ENCODE measurements around the gene GIT1. TPM values are rescaled to one million over a fixed set of nuclear protein-coding genes. Genes with fewer than 3 reads are reported as not detected.
A peak's percentile ranks its signal among the peaks of the same experiment; 100 is the strongest.

The GIT1 gene
- total and polyA plus RNA-seq, 2 of the 13 experiments (the other 11 are each of a cell fraction or from before 2014, with no cell fraction given) = 14.2 to 30.8 TPM

DNA sequence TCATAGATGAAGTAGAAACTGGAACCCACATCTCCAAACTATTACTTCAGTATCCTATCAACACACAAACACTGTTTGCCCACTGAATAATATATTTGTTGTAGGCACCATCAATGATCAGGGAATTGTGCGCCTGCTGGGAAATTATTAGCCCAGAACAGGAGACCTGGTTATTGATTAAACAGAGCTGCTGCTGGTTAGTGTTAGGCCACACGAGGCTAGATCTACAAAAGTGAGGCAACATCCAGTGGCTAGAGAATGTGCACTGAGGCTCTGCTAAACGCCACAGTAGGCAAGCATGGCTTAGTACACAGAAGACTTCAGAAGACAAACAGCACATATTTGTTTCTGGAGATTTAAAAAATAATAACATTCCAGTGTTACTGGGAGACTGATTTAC is 33.6 kb downstream of the GIT1 start (continued):
- TF ChIP-seq, protein P1, sequence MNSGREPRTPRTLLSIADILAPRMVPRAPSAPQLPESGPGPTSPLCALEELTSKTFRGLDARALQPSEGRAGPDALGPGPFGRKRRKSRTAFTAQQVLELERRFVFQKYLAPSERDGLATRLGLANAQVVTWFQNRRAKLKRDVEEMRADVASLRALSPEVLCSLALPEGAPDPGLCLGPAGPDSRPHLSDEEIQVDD (CRISPR knock-in tag; IDR thresholded peaks at IDR 0.05; ENCODE audit: borderline replicate concordance) = no peak
- TF ChIP-seq RFXANK (CRISPR knock-in tag; IDR thresholded peaks at IDR 0.05) (no peak), SMAD9 (CRISPR knock-in tag; IDR thresholded peaks at IDR 0.05) (no peak), NR2F1 (CRISPR knock-in tag; IDR thresholded peaks at IDR 0.05) (no peak), ZNF337 (CRISPR knock-in tag; IDR thresholded peaks at IDR 0.05; ENCODE audit: borderline replicate concordance, low read depth) (no peak), MLLT10 (CRISPR knock-in tag; IDR thresholded peaks at IDR 0.05) (no peak), ZNF12 (CRISPR knock-in tag; IDR thresholded peaks at IDR 0.05) (0 out of 2 replicates have a peak, but pooled peaks have one; percentile 28), ONECUT2 (CRISPR knock-in tag; IDR thresholded peaks at IDR 0.05) (peak; percentile 74), ZFP90 (CRISPR knock-in tag; IDR thresholded peaks at IDR 0.05; ENCODE audit: borderline replicate concordance) (no peak), SRSF4 (IDR thresholded peaks at IDR 0.05; ENCODE audit: low read depth, low read length, poor library complexity, severe bottlenecking) (no peak), ZBTB7B (CRISPR knock-in tag; IDR thresholded peaks at IDR 0.05) (no peak), ZSCAN9 (CRISPR knock-in tag; IDR thresholded peaks at IDR 0.05; ENCODE audit: borderline replicate concordance) (no peak), ZNF746 (CRISPR knock-in tag; IDR thresholded peaks at IDR 0.05) (no peak), ZNF652 (CRISPR knock-in tag; IDR thresholded peaks at IDR 0.05; ENCODE audit: borderline replicate concordance, low read depth) (no peak), ZNF589 (CRISPR knock-in tag; conservative IDR thresholded peaks at IDR 0.05) (no peak), IKZF1 (IDR thresholded peaks at IDR 0.05) (no peak), ATF1 (CRISPR knock-in tag; IDR thresholded peaks at IDR 0.05) (no peak), SATB2 (CRISPR knock-in tag; IDR thresholded peaks at IDR 0.05) (no peak)
- TF ChIP-seq, protein P2, sequence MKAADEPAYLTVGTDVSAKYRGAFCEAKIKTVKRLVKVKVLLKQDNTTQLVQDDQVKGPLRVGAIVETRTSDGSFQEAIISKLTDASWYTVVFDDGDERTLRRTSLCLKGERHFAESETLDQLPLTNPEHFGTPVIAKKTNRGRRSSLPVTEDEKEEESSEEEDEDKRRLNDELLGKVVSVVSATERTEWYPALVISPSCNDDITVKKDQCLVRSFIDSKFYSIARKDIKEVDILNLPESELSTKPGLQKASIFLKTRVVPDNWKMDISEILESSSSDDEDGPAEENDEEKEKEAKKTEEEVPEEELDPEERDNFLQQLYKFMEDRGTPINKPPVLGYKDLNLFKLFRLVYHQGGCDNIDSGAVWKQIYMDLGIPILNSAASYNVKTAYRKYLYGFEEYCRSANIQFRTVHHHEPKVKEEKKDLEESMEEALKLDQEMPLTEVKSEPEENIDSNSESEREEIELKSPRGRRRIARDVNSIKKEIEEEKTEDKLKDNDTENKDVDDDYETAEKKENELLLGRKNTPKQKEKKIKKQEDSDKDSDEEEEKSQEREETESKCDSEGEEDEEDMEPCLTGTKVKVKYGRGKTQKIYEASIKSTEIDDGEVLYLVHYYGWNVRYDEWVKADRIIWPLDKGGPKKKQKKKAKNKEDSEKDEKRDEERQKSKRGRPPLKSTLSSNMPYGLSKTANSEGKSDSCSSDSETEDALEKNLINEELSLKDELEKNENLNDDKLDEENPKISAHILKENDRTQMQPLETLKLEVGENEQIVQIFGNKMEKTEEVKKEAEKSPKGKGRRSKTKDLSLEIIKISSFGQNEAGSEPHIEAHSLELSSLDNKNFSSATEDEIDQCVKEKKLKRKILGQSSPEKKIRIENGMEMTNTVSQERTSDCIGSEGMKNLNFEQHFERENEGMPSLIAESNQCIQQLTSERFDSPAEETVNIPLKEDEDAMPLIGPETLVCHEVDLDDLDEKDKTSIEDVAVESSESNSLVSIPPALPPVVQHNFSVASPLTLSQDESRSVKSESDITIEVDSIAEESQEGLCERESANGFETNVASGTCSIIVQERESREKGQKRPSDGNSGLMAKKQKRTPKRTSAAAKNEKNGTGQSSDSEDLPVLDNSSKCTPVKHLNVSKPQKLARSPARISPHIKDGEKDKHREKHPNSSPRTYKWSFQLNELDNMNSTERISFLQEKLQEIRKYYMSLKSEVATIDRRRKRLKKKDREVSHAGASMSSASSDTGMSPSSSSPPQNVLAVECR (CRISPR knock-in tag; IDR thresholded peaks at IDR 0.05; ENCODE audit: borderline replicate concordance) = peak; percentile 48; the same call in 1 of the 2 replicates
- TF ChIP-seq, protein P3, sequence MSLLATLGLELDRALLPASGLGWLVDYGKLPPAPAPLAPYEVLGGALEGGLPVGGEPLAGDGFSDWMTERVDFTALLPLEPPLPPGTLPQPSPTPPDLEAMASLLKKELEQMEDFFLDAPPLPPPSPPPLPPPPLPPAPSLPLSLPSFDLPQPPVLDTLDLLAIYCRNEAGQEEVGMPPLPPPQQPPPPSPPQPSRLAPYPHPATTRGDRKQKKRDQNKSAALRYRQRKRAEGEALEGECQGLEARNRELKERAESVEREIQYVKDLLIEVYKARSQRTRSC (CRISPR knock-in tag; IDR thresholded peaks at IDR 0.05; ENCODE audit: low read depth) = no peak
- TF ChIP-seq, protein P4, sequence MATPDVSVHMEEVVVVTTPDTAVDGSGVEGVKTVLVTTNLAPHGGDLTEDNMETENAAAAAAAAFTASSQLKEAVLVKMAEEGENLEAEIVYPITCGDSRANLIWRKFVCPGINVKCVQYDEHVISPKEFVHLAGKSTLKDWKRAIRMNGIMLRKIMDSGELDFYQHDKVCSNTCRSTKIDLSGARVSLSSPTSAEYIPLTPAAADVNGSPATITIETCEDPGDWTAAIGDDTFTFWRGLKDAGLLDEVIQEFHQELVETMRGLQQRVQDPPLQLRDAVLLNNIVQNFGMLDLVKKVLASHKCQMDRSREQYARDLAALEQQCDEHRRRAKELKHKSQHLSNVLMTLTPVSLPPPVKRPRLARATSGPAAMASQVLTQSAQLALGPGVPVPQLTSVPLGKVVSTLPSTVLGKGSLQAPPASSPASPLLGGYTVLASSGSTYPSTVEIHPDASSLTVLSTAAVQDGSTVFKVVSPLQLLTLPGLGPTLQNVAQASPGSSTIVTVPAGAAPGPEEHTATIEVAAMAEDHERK (CRISPR knock-in tag; IDR thresholded peaks at IDR 0.05; ENCODE audit: low read depth) = no peak
- TF ChIP-seq, protein P5, sequence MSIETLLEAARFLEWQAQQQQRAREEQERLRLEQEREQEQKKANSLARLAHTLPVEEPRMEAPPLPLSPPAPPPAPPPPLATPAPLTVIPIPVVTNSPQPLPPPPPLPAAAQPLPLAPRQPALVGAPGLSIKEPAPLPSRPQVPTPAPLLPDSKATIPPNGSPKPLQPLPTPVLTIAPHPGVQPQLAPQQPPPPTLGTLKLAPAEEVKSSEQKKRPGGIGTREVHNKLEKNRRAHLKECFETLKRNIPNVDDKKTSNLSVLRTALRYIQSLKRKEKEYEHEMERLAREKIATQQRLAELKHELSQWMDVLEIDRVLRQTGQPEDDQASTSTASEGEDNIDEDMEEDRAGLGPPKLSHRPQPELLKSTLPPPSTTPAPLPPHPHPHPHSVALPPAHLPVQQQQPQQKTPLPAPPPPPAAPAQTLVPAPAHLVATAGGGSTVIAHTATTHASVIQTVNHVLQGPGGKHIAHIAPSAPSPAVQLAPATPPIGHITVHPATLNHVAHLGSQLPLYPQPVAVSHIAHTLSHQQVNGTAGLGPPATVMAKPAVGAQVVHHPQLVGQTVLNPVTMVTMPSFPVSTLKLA (IDR thresholded peaks at IDR 0.05) = peak; percentile 27; the same call in 1 of the 2 replicates
